ENCODE results near the gene WWTR1.

WWTR1 gene

DNA sequence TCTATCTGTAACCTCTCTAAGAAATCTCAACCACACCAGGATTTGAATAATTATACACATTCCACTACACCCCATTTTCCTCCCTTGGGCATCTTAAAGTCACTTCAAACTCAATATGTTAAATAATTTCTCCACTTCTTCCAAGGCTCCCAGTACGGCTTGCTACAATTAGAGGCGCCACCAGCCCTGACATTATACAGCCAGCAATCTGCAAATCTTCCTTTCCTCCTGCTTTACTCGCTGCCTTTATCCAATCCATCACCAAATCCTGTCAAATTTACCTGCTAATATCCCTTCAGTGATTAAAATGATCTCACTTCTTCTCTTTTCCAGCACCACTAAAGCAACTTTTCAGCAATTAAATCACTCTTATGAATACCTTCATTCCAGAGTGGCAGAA lies 13.9 kb downstream of the WWTR1 start:
- Mint-ChIP-seq H3K4me3 (no peak overlapping the region), H3K9me3 (no peaks in the 10 kb centered on the region), H3K27me3 (peaks cover 7% of the 10 kb centered on the region), H3K36me3 (ENCODE audit: low read depth) (no peaks in the 10 kb centered on the region), H3K27ac (no peak overlapping the region), H3K4me1 (ENCODE audit: low read depth) (no peaks in the 10 kb centered on the region)
- no peak for DNase-seq

GRCh38 chr3:149643482-149643798 lies 14.4 kb downstream of the WWTR1 start:
- no peak overlapping the region for H3K4me3 Mint-ChIP-seq
- peaks cover 6% of the 10 kb centered on the region for H3K27me3 Mint-ChIP-seq

GRCh38 chr3:149640976-149641728 lies 16.7 kb downstream of the WWTR1 start:
- no peak for DNase-seq
- H3K9me3 Mint-ChIP-seq, result no peaks in the 10 kb centered on the region
- H3K27me3 Mint-ChIP-seq, result peaks cover 4% of the 10 kb centered on the region
- no peak overlapping the region for H3K4me3 Mint-ChIP-seq
- no peak overlapping the region for H3K27ac Mint-ChIP-seq
- H3K4me1 Mint-ChIP-seq (ENCODE audit: low read depth), result no peaks in the 10 kb centered on the region
- H3K36me3 Mint-ChIP-seq (ENCODE audit: low read depth), result no peaks in the 10 kb centered on the region

More at GRCh38 chr3:149643482-149643798, 14.4 kb downstream of the WWTR1 start:
- H3K4me1 Mint-ChIP-seq (ENCODE audit: low read depth), result no peaks in the 10 kb centered on the region
- no peaks in the 10 kb centered on the region for H3K36me3 Mint-ChIP-seq (ENCODE audit: low read depth)
- H3K9me3 Mint-ChIP-seq, result no peaks in the 10 kb centered on the region
- H3K27ac Mint-ChIP-seq, result no peak overlapping the region
- no peak for DNase-seq

GRCh38 chr3:149639093-149639486 lies 18.7 kb downstream of the WWTR1 start:
- Mint-ChIP-seq H3K9me3 (no peaks in the 10 kb centered on the region), H3K27ac (no peak overlapping the region), H3K36me3 (ENCODE audit: low read depth) (no peaks in the 10 kb centered on the region), H3K4me3 (no peak overlapping the region), H3K27me3 (peaks cover 16% of the 10 kb centered on the region), H3K4me1 (ENCODE audit: low read depth) (no peaks in the 10 kb centered on the region)
- no peak for DNase-seq

GRCh38 chr3:149638228-149639092 lies 19.4 kb downstream of the WWTR1 start:
- H3K27ac Mint-ChIP-seq, result no peak overlapping the region
- no peak for DNase-seq
- H3K4me3 Mint-ChIP-seq, result no peak overlapping the region
- H3K9me3 Mint-ChIP-seq, result no peaks in the 10 kb centered on the region
- no peaks in the 10 kb centered on the region for H3K4me1 Mint-ChIP-seq (ENCODE audit: low read depth)
- H3K36me3 Mint-ChIP-seq (ENCODE audit: low read depth), result no peaks in the 10 kb centered on the region
- H3K27me3 Mint-ChIP-seq, result peaks cover 22% of the 10 kb centered on the region

DNA sequence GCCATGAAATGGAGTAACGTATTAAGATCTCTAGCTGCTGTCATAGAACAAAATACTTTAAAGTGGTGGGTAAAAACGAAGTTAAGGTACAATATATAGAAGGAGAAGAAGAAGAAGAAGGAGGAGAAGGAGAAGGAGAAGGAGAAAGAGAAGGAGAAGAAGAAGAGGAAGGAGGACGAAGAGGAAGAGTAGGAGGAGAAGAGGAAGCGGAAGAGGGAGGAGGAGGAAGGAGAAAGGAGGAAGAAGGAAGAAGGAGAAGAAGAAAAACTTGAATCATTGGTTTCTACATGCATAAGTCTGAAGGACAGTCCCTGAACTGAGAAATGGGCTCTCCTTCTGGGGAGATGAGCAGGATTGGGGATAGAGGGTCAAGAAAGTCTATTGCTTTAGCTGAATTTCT lies 22.4 kb downstream of the WWTR1 start:
- H3K27me3 Mint-ChIP-seq, result peaks cover 37% of the 10 kb centered on the region
- H3K27ac Mint-ChIP-seq, result no peak overlapping the region
- no peak overlapping the region for H3K4me3 Mint-ChIP-seq
- H3K4me1 Mint-ChIP-seq (ENCODE audit: low read depth), result no peaks in the 10 kb centered on the region
- H3K36me3 Mint-ChIP-seq (ENCODE audit: low read depth), result no peaks in the 10 kb centered on the region
- DNase-seq, result no peak
- no peaks in the 10 kb centered on the region for H3K9me3 Mint-ChIP-seq

DNA sequence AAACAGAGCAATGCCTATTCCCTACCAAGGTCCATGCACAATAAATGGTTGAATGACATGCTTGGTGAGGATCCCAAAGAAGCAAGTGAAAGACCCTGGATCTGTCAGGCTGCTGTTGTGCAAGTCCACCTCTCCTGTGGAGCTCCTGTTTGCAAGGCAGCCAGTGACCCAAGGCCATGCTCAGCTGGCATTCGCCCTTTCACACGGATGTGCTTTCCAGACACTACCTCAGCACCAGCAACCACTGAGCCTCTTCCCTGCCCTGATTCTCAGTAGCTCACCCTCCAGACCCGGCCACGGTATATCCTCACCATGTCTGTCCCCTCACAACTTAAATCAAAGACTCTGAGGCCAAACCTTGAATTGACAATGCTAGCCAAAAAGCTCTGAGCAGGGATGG lies 23.3 kb downstream of the WWTR1 start:
- no peak overlapping the region for H3K27ac Mint-ChIP-seq
- no peaks in the 10 kb centered on the region for H3K4me1 Mint-ChIP-seq (ENCODE audit: low read depth)
- peaks cover 39% of the 10 kb centered on the region for H3K27me3 Mint-ChIP-seq
- H3K36me3 Mint-ChIP-seq (ENCODE audit: low read depth), result no peaks in the 10 kb centered on the region
- DNase-seq, result no peak
- H3K9me3 Mint-ChIP-seq, result no peaks in the 10 kb centered on the region
- no peak overlapping the region for H3K4me3 Mint-ChIP-seq

DNA sequence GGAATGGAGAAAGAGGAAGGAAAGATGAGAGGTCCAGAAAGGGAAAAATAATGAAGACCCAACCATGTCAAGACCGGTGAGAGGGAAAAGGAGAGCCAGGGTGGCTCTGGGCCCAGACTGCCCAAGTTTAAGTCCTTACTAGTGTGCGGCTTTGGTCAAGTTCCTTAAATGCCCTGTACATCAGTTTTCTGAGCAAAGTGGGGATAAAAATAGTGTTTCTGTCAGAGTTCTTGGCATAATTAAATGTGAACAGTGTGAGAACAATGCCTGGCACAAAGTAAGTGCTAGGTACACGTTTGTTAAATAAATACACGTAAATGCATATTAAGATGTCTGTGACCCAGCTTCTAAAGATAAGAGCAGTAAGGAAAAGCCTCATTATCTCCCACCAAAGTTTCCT lies 23.8 kb downstream of the WWTR1 start:
- Mint-ChIP-seq H3K9me3 (no peaks in the 10 kb centered on the region), H3K4me3 (no peak overlapping the region), H3K27me3 (peaks cover 39% of the 10 kb centered on the region), H3K27ac (no peak overlapping the region), H3K36me3 (ENCODE audit: low read depth) (no peaks in the 10 kb centered on the region), H3K4me1 (ENCODE audit: low read depth) (no peaks in the 10 kb centered on the region)
- DNase-seq, result no peak

- Mint-ChIP-seq H3K4me1 (ENCODE audit: low read depth) (no peaks in the 10 kb centered on the region), H3K27me3 (peaks cover 36% of the 10 kb centered on the region), H3K4me3 (no peak overlapping the region), H3K9me3 (no peaks in the 10 kb centered on the region), H3K27ac (no peak overlapping the region), H3K36me3 (ENCODE audit: low read depth) (no peaks in the 10 kb centered on the region)
- no peak for DNase-seq
These were observed 25.6 kb downstream of the WWTR1 start for GRCh38 chr3:149632225-149632624.

GRCh38 chr3:149630806-149631205 lies 27.0 kb downstream of the WWTR1 start:
- H3K27ac Mint-ChIP-seq, result no peak overlapping the region
- no peaks in the 10 kb centered on the region for H3K36me3 Mint-ChIP-seq (ENCODE audit: low read depth)
- no peak for DNase-seq
- H3K27me3 Mint-ChIP-seq, result peaks cover 37% of the 10 kb centered on the region
- H3K4me3 Mint-ChIP-seq, result no peak overlapping the region
- H3K4me1 Mint-ChIP-seq (ENCODE audit: low read depth), result no peaks in the 10 kb centered on the region
- H3K9me3 Mint-ChIP-seq, result no peaks in the 10 kb centered on the region

DNA sequence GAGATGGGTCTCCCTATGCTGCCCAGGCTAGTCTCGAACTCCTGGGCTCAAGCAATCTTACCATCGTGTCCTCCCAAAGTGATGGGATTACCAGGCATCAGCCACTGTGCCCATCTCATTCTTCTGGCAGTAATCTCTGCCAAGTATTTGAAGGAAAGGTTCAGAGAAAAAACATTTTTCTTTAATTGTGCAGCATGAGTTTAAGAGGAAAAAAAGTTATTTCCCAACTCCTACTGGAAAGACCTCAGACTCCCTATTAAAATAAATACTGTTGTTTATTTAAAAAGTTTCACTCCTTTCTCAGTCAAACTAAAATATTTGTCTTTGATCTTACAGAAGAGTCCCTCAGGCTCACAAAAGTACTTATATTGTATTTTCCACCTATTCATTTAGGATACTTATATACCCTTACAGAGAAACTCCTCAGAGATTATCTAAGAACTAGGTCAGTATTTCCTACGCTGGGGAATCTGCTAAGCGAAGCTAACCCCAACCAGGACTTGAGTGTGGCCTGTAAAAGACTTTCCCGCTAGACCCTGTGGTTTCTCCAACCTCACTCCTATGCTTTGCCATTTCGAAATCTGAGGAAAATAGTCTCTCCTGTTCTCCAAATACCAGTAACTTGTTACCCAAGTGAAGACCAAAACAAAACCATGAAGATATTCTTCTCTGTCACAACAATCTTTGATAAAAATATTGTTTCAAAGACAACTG lies 28.7 kb downstream of the WWTR1 start:
- no peak overlapping the region for H3K27ac Mint-ChIP-seq
- no peak overlapping the region for H3K4me3 Mint-ChIP-seq
- no peaks in the 10 kb centered on the region for H3K9me3 Mint-ChIP-seq
- no peaks in the 10 kb centered on the region for H3K36me3 Mint-ChIP-seq (ENCODE audit: low read depth)
- no peaks in the 10 kb centered on the region for H3K4me1 Mint-ChIP-seq (ENCODE audit: low read depth)
- peaks cover 29% of the 10 kb centered on the region for H3K27me3 Mint-ChIP-seq
- DNase-seq, result no peak

DNA sequence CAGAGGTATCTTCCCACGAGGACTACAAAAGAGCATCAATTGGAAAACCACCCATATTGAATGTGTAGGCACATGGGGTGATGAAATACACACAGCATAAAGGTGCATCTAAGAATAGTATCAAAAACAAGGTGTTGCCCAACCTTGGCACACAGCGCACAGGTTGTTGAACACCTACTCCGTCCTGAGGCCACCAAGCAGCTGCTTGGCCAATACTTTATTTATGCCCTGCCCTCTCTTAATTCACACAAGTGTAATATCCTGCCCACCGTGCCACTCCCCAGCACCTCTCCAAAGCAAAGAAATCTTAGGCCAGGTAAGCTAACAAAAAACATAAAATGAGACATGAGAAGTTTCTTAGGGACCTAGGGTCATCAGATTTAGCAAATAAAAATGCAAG lies 31.2 kb downstream of the WWTR1 start:
- H3K27ac Mint-ChIP-seq, result no peak overlapping the region
- no peak overlapping the region for H3K4me3 Mint-ChIP-seq
- H3K4me1 Mint-ChIP-seq (ENCODE audit: low read depth), result peaks cover 3% of the 10 kb centered on the region
- H3K27me3 Mint-ChIP-seq, result peaks cover 16% of the 10 kb centered on the region
- no peak for DNase-seq
- H3K36me3 Mint-ChIP-seq (ENCODE audit: low read depth), result no peaks in the 10 kb centered on the region
- H3K9me3 Mint-ChIP-seq, result no peaks in the 10 kb centered on the region

DNA sequence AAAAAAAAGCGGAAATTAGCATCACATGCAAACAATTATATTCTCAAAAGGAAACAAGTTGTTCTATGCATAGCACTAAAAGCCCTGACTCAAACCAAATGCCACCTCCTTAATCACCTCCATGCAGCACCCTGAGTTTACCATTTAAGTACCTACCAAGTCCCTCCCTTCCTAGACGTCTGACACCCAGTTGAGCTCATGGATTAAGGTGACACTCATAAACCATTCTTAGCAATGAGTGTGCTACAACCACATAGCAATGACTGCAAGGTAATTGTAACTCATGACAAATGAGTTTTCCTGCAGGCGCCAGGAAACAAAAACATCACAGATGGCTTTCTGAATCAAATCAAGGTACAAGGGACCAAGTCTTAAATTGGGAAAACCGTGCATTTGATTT lies 32.0 kb downstream of the WWTR1 start:
- Mint-ChIP-seq H3K9me3 (no peaks in the 10 kb centered on the region), H3K36me3 (ENCODE audit: low read depth) (no peaks in the 10 kb centered on the region), H3K27ac (no peak overlapping the region), H3K27me3 (peaks cover 12% of the 10 kb centered on the region), H3K4me1 (ENCODE audit: low read depth) (peaks cover 12% of the 10 kb centered on the region), H3K4me3 (no peak overlapping the region)
- no peak for DNase-seq

GRCh38 chr3:149623824-149624223 lies 34.0 kb downstream of the WWTR1 start:
- no peak overlapping the region for H3K27ac Mint-ChIP-seq
- H3K9me3 Mint-ChIP-seq, result no peaks in the 10 kb centered on the region
- H3K36me3 Mint-ChIP-seq (ENCODE audit: low read depth), result no peaks in the 10 kb centered on the region
- H3K4me3 Mint-ChIP-seq, result no peak overlapping the region
- peaks cover 13% of the 10 kb centered on the region for H3K27me3 Mint-ChIP-seq
- no peak for DNase-seq
- H3K4me1 Mint-ChIP-seq (ENCODE audit: low read depth), result peaks cover 20% of the 10 kb centered on the region
